Activated CD4-positive, alpha-beta T cell treated with anti-CD3 and anti-CD28 coated beads for 36 hours (primary cell): Measurements from ENCODE around the gene ARHGEF17. TPM values are rescaled to one million over a fixed set of nuclear protein-coding genes. Genes with fewer than 3 reads are reported as not detected.

Experiments used
- ATAC-seq: fragments of 200-7000 bp; cut with Tn5 transposase; one replicate; pipeline ENCODE4 v1.10.0; 2021; ENCODE audit warnings: mild to moderate bottlenecking, moderate library complexity
- CTCF ChIA-PET: fragments of 350-600 bp; sonication (Branson Sonifier 250); formaldehyde crosslinking; loops from one replicate; lab custom pipeline; 2021; ENCODE audit warnings: antibody characterized with exemption; lab: Charles Lee
- POLR2A ChIA-PET: fragments of 350-600 bp; sonication (Branson Sonifier 250); formaldehyde crosslinking; loops from one replicate; lab custom pipeline; 2021; ENCODE audit warnings: antibody characterized with exemption, inconsistent platforms; lab: Charles Lee
- DNase-seq: peaks from one replicate; pipeline ENCODE4 v3.0.0-alpha.2; 2020
- H3K27ac Mint-ChIP-seq: one replicate; pipeline ENCODE4 v1.8.0; 2021; ENCODE audit warnings: mixed read lengths
- H3K27me3 Mint-ChIP-seq: one replicate; pipeline ENCODE4 v1.8.0; 2021; ENCODE audit warnings: mixed read lengths
- H3K36me3 Mint-ChIP-seq: one replicate; pipeline ENCODE4 v1.8.0; 2021; ENCODE audit warnings: low read depth, mixed read lengths
- H3K4me1 Mint-ChIP-seq: one replicate; pipeline ENCODE4 v1.8.0; 2021; ENCODE audit warnings: mixed read lengths
- H3K4me3 Mint-ChIP-seq: one replicate; pipeline ENCODE4 v1.8.0; 2021; ENCODE audit warnings: mild to moderate bottlenecking, moderate library complexity, mixed read lengths
- H3K9me3 Mint-ChIP-seq: one replicate; pipeline ENCODE4 v1.8.0; 2021; ENCODE audit warnings: low read depth, mixed read lengths
- intact Hi-C, 2 experiments: fragments of 100-400 bp; cut with DNase I in 1 of 2; cut with micrococcal nuclease in 1 of 2; formaldehyde crosslinking; loops; one replicate each; pipeline versions ENCODE4 v1.14.2 to v1.15.1; 2022 to 2024; cut with DNase I, micrococcal nuclease
- total RNA-seq, 2 experiments: library from RNA; stranded (reverse); gene quantifications; one replicate each; pipeline ENCODE4 v1.2.3, GENCODE V29; 2021

The ARHGEF17 gene
- total RNA-seq, 2 experiments from 2014 or later, result 0.05 TPM; not detected in 1

DNA sequence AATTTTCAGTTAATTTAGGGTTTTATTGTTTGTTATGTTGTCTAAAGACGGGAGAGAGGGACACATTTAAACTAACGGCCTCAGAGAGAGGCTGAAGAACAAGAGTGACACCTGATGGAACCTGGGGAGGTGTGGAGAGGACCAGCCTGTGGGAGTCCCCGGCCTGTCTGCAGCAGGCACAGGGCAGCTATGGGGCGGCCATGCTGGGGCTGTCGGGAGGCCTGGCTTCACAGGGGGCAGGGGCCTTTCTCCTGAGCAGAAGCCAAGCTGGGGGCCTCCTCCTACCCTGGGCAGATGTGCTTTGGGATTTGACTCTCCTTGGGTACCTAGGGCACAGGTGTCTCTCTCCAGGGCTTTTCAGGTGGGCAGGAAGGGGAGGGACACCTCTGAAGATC, 90.1 kb downstream of the ARHGEF17 start:
- Mint-ChIP-seq H3K27me3 (no peaks in the 10 kb centered on the region), H3K36me3 (peaks cover 12% of the 10 kb centered on the region), H3K9me3 (no peaks in the 10 kb centered on the region), H3K4me1 (peaks cover 3% of the 10 kb centered on the region), H3K4me3 (no peak overlapping the region), H3K27ac (no peak overlapping the region)
- DNase-seq, result no peak
- CTCF ChIA-PET, result interaction anchor here (1.3 to 4.9 kb wide), 3 partner anchors 12 to 47 kb away, joined by 3 to 22 read pairs (median 12); no protein-coding TSS in a partner anchor
- intact Hi-C loops, result no loop called here
- POLR2A ChIA-PET, result no interaction called here
- no peak for ATAC-seq

DNA sequence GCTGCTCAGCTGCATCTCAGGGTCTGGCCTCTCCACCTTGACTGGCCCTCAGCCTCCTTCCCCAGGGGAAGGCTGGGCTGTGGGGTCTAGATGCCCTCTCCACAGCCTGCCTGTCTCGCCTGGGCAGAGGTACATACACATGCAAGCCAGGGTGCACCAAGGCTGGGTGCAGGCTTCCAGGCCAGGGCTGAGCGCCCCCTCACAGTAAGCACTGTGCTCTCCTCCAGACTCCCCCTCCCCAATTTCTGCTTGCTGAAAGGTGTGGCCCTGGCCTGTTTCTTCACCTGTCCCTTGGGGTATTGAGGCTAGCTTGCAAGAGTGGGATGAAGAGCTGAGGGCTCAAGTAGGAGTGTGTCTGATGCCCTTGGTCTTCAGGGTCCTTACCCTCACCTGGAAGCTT, 90.6 kb downstream of the ARHGEF17 start:
- no peak overlapping the region for H3K4me3 Mint-ChIP-seq
- peaks cover 3% of the 10 kb centered on the region for H3K4me1 Mint-ChIP-seq
- no peaks in the 10 kb centered on the region for H3K27me3 Mint-ChIP-seq
- peak; percentile 6 for DNase-seq
- intact Hi-C loops, result no loop called here
- CTCF ChIA-PET, result interaction anchor here (0.8 to 4.9 kb wide), 5 partner anchors 13 to 48 kb away, joined by 3 to 22 read pairs (median 4); no protein-coding TSS in a partner anchor
- no peaks in the 10 kb centered on the region for H3K9me3 Mint-ChIP-seq
- POLR2A ChIA-PET, result no interaction called here
- peaks cover 8% of the 10 kb centered on the region for H3K36me3 Mint-ChIP-seq
- no peak for ATAC-seq
- no peak overlapping the region for H3K27ac Mint-ChIP-seq

DNA sequence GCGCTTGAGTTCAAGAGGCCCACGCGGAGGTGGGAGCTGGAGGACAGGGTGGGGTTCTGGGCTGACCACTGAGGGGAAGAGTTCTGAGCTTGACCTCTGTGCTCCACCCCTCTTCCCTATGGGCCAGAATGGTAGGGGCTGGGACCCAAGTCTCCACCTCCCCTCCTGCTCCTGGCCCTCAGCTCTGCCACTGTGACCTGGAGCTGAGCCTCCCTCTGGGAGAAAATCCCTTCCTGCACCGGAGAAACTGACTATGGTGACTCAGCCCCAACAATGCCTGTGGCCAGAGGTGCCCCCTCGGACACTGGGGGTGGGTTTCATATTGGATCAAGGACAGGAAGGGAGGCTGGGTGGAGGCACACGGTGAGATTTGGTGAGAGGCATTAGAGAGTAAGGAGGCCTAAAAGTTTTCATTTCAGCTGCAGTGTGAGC, 91.1 kb downstream of the ARHGEF17 start:
- no peak for ATAC-seq
- POLR2A ChIA-PET, result no interaction called here
- peaks cover 8% of the 10 kb centered on the region for H3K36me3 Mint-ChIP-seq
- H3K4me3 Mint-ChIP-seq, result no peak overlapping the region
- H3K4me1 Mint-ChIP-seq, result peaks cover 3% of the 10 kb centered on the region
- H3K27me3 Mint-ChIP-seq, result no peaks in the 10 kb centered on the region
- intact Hi-C loops, result no loop called here
- DNase-seq, result no peak
- peak overlapping the region; percentile 38 for H3K27ac Mint-ChIP-seq
- no peaks in the 10 kb centered on the region for H3K9me3 Mint-ChIP-seq
- CTCF ChIA-PET, result interaction anchor here (0.5 to 4.9 kb wide), 9 partner anchors 9 to 347 kb away, joined by 3 to 22 read pairs (median 4); no protein-coding TSS in a partner anchor

DNA sequence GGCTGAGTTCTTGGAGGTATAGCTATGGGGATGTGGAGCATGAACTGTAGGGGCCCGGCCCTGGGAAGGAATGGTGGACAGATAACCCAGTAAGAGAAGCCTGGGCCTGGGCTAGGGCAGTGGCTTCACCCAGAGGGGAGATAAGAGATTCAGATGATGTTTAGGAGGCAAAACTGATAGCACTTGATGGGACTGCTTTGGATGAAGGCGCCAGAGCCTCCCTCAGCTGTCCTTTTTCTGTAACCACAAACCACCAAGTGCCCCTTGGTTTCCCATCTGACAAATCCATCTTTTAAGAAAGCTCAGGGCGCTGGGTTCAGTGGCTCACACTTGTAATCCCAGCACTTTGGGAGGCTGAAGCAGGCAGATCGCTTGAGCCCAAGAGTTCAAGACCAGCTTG, 91.6 kb downstream of the ARHGEF17 start:
- peaks cover 8% of the 10 kb centered on the region for H3K36me3 Mint-ChIP-seq
- peak overlapping the region; percentile 38 for H3K27ac Mint-ChIP-seq
- no peak overlapping the region for H3K4me3 Mint-ChIP-seq
- intact Hi-C loops, result loop anchor here (5.0 to 10.0 kb wide), 2 partner anchors 213 to 265 kb away; no protein-coding TSS in a partner anchor
- ChIA-PET CTCF (interaction anchor here (0.5 to 4.9 kb wide), 7 partner anchors 9 to 346 kb away, joined by 3 to 22 read pairs (median 4); no protein-coding TSS in a partner anchor), POLR2A (no interaction called here)
- H3K27me3 Mint-ChIP-seq, result no peaks in the 10 kb centered on the region
- H3K9me3 Mint-ChIP-seq, result no peaks in the 10 kb centered on the region
- H3K4me1 Mint-ChIP-seq, result peaks cover 3% of the 10 kb centered on the region
- no peak for DNase-seq
- ATAC-seq, result no peak

DNA sequence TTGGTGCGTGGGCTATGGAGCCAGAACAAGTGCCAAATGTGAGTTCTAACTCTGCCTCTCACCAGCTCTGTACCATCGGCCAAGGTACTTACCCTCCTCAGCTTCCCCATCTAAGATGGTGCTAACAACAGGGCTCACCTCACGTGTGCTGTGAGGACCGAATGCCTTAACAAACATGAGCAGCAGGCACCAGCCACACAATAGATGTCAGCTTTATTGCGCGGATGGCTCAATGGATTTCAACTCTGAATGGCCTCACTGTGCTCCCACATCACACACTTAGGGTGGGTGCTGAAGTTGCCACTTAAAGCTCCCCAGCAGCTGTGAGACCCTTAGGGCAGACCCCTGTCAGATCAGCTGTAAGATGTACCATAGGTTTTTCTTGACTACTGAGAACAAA, 92.2 kb downstream of the ARHGEF17 start:
- no peaks in the 10 kb centered on the region for H3K27me3 Mint-ChIP-seq
- ChIA-PET POLR2A (no interaction called here), CTCF (interaction anchor here (1.0 to 4.9 kb wide), 4 partner anchors 8 to 65 kb away, joined by 3 to 22 read pairs (median 8); no protein-coding TSS in a partner anchor)
- peaks cover 4% of the 10 kb centered on the region for H3K36me3 Mint-ChIP-seq
- no peak for DNase-seq
- intact Hi-C loops, result loop anchor here (5.0 to 10.0 kb wide), 2 partner anchors 212 to 265 kb away; no protein-coding TSS in a partner anchor
- H3K4me3 Mint-ChIP-seq, result no peak overlapping the region
- ATAC-seq, result no peak
- peaks cover 3% of the 10 kb centered on the region for H3K4me1 Mint-ChIP-seq
- H3K9me3 Mint-ChIP-seq, result no peaks in the 10 kb centered on the region
- H3K27ac Mint-ChIP-seq, result no peak overlapping the region

DNA sequence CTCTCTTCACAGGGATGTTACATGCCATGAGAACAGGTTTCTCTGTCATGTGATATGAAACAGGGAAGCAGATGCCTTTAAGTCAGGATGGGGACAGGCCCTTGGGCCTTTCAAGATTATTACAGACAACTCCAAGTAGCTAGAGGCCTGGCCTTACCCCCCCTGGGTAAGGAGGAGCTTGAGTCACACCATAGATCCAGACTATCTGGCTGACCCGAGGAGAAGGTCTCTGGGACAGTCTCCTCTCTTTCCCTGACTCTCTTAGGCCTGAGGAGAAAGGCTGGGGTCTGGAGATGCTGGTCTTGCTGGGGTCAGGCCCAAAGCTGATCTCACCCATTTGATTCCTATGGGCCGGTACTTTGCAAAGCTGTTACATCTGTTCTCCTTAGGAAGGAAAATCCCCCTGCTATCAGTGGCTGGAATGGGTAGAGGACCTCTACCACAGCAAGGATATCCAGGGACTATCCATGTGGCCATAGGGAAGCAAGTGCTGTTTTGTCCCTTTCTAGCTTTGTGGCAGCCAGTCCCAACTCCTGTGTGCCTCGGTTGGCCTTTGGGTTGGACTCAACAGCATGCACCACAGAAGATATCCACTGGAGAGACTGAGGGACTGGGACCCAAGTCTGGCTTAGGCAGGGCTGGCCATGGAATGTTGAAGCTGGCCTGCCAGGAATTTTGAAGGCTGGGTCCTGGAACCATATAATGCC, 93.3 kb downstream of the ARHGEF17 start:
- CTCF ChIA-PET, result interaction anchor here (1.1 to 4.9 kb wide), 3 partner anchors 16 to 51 kb away, joined by 3 to 22 read pairs (median 12); no protein-coding TSS in a partner anchor
- intact Hi-C loops, result loop anchor here (5.0 to 10.0 kb wide), 2 partner anchors 211 to 263 kb away; no protein-coding TSS in a partner anchor
- no peak for DNase-seq
- peaks cover 3% of the 10 kb centered on the region for H3K4me1 Mint-ChIP-seq
- H3K4me3 Mint-ChIP-seq, result no peak overlapping the region
- H3K36me3 Mint-ChIP-seq, result peaks cover 4% of the 10 kb centered on the region
- no peak overlapping the region for H3K27ac Mint-ChIP-seq
- H3K27me3 Mint-ChIP-seq, result no peaks in the 10 kb centered on the region
- POLR2A ChIA-PET, result no interaction called here
- ATAC-seq, result no peak
- no peaks in the 10 kb centered on the region for H3K9me3 Mint-ChIP-seq

DNA sequence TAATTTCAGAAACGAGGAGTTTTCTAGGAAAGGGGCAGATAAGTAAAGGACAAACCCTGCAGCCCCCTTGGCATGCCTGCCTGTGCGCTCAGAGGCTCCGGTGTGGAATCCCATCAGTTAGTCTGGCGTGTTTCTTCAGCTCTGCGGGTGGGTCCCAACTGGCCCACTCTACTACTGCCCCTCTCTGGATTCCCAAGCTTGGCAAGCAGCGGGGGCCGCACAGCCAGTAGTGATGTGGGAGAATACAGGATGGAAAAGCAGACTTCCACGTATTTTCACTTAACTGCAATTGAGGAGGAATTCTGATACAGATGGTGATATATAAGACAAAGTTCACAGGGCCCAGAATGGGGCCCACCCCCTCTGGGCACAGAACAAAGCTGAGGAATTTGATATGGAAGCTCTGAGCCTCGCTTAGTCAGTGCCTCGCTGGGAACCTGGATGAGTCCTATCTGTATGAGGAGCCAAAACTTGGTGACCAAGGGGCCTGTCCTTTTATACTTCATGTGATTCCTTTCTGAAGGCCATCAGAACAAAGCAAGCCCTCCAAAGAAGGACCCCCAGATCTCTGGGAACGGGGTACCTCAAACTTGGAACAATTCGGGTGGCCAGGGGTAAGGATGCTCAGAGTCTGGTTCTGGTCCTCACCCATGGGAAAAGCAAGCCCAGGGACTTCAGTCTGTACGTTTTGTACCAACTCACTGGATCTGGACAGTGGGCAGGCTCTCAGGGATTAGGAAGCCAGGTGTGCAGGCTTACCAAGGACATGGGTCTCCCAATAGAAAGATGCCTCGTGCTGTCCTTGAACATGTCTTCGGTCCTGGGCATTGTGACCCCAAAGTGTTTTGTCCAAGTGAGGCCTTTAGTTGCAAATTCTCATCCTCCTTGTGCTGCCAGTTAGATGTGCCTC, 94.1 kb downstream of the ARHGEF17 start:
- no peak for ATAC-seq
- Mint-ChIP-seq H3K27ac (no peak overlapping the region), H3K4me3 (no peak overlapping the region), H3K36me3 (peaks cover 4% of the 10 kb centered on the region), H3K4me1 (peaks cover 3% of the 10 kb centered on the region), H3K27me3 (no peaks in the 10 kb centered on the region), H3K9me3 (no peaks in the 10 kb centered on the region)
- ChIA-PET POLR2A (interaction anchor here (0.6 kb wide), 1 partner anchor 656 kb away, joined by 4 read pairs; no protein-coding TSS in a partner anchor), CTCF (interaction anchor here (1.0 to 2.6 kb wide), 5 partner anchors 9 to 243 kb away, joined by 3 to 8 read pairs (median 4); no protein-coding TSS in a partner anchor)
- DNase-seq, result no peak
- intact Hi-C loops, result loop anchor here (1.0 to 10.0 kb wide), 3 partner anchors 210 to 263 kb away; no protein-coding TSS in a partner anchor

DNA sequence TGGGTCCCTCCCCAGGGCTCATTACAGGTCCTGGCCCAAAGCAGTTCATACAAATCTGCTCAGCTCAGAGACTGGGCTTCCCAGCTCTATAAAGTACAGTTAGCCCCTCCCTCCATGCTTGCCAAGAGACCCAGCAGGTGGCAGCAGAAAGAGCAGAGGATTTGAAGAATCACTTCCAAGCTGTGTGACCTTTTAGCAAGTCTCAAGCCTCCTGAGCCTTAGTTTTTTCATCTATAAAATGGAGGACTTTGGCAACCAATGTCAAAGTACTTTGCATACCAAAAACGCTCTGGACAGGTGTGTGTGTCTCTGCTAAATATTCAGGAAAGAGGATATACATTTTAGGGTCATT, 94.7 kb downstream of the ARHGEF17 start:
- H3K9me3 Mint-ChIP-seq, result no peaks in the 10 kb centered on the region
- H3K4me1 Mint-ChIP-seq, result peaks cover 3% of the 10 kb centered on the region
- ChIA-PET CTCF (interaction anchor here (0.8 to 2.6 kb wide), 6 partner anchors 9 to 259 kb away, joined by 3 to 8 read pairs (median 4); no protein-coding TSS in a partner anchor), POLR2A (interaction anchor here (0.6 kb wide), 1 partner anchor 655 kb away, joined by 4 read pairs; no protein-coding TSS in a partner anchor)
- DNase-seq (peak; percentile 45), ATAC-seq (peak; percentile 65)
- no peak overlapping the region for H3K4me3 Mint-ChIP-seq
- H3K36me3 Mint-ChIP-seq, result no peaks in the 10 kb centered on the region
- no peaks in the 10 kb centered on the region for H3K27me3 Mint-ChIP-seq
- intact Hi-C loops, result loop anchor here (1.0 to 10.0 kb wide), 3 partner anchors 209 to 262 kb away; no protein-coding TSS in a partner anchor
- no peak overlapping the region for H3K27ac Mint-ChIP-seq

DNA sequence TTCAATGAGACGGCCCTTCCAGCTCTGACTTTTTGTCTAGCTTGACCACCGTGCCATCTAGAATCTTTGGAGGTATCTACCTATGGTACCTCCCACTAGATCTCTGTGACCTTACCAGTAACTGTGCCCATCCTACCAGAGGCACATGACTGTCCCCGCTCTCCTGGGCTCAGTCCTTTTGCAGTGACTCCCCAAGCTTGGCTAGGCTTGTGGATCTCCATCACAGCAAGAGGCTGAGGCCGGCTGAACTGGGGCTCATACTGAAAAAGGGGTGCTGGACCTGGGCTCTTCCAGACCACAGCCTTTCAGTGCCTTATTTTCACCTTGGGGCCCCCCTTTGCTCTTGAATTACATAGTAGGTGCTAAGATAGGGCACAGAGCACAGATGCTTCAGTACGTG, 95.5 kb downstream of the ARHGEF17 start:
- Mint-ChIP-seq H3K27me3 (no peaks in the 10 kb centered on the region), H3K36me3 (no peaks in the 10 kb centered on the region), H3K27ac (no peak overlapping the region), H3K4me1 (peaks cover 3% of the 10 kb centered on the region), H3K4me3 (no peak overlapping the region), H3K9me3 (no peaks in the 10 kb centered on the region)
- ChIA-PET POLR2A (no interaction called here), CTCF (interaction anchor here (0.8 to 2.6 kb wide), 4 partner anchors 9 to 258 kb away, joined by 4 to 8 read pairs (median 6); no protein-coding TSS in a partner anchor)
- ATAC-seq (no peak), DNase-seq (no peak)
- intact Hi-C loops, result loop anchor here (5.0 to 10.0 kb wide), 2 partner anchors 209 to 261 kb away; no protein-coding TSS in a partner anchor

DNA sequence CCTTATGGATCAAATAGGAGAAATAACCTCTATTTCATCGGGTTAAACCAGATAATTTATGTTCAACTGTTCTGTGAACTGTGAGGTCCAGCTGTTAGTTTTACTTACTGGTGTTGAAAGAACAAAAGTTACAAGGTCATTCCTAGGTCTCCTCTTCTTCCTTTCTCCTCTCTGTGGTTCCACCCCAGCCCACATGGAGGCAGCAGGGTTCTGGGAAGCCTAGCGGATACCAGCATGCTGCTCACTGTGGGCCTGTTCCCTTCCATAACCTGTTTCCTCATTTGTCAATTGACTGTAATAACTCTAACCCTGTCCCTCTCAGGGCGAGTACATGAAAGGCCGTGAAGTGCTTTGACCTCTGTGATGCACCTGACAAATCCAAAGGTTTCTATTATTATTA, 96.0 kb downstream of the ARHGEF17 start:
- peaks cover 3% of the 10 kb centered on the region for H3K4me1 Mint-ChIP-seq
- no peaks in the 10 kb centered on the region for H3K27me3 Mint-ChIP-seq
- H3K9me3 Mint-ChIP-seq, result no peaks in the 10 kb centered on the region
- ChIA-PET CTCF (interaction anchor here (1.0 to 2.6 kb wide), 2 partner anchors 11 to 19 kb away, joined by 3 to 8 read pairs; no protein-coding TSS in a partner anchor), POLR2A (no interaction called here)
- intact Hi-C loops, result loop anchor here (5.0 to 10.0 kb wide), 2 partner anchors 208 to 261 kb away; no protein-coding TSS in a partner anchor
- H3K36me3 Mint-ChIP-seq, result peaks cover 4% of the 10 kb centered on the region
- no peak overlapping the region for H3K4me3 Mint-ChIP-seq
- DNase-seq (peak; percentile 7), ATAC-seq (no peak)
- no peak overlapping the region for H3K27ac Mint-ChIP-seq
